GM21423 (cell line): ENCODE measurements around the gene SLC30A4.
"Not testable (repeated sequence)": the region's sequence is repeated elsewhere in the genome, so short reads cannot be mapped to it uniquely, and the experiment has no call there.

Source experiments
- ATAC-seq: cut with Tn5 transposase; IDR thresholded peaks from one replicate; pipeline ENCODE4 v1.9.1; 2021; ENCODE audit warnings: mild to moderate bottlenecking, moderate library complexity; ENCODE audit not compliant: unreplicated experiment

Gene SLC30A4, protein sequence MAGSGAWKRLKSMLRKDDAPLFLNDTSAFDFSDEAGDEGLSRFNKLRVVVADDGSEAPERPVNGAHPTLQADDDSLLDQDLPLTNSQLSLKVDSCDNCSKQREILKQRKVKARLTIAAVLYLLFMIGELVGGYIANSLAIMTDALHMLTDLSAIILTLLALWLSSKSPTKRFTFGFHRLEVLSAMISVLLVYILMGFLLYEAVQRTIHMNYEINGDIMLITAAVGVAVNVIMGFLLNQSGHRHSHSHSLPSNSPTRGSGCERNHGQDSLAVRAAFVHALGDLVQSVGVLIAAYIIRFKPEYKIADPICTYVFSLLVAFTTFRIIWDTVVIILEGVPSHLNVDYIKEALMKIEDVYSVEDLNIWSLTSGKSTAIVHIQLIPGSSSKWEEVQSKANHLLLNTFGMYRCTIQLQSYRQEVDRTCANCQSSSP

DNA sequence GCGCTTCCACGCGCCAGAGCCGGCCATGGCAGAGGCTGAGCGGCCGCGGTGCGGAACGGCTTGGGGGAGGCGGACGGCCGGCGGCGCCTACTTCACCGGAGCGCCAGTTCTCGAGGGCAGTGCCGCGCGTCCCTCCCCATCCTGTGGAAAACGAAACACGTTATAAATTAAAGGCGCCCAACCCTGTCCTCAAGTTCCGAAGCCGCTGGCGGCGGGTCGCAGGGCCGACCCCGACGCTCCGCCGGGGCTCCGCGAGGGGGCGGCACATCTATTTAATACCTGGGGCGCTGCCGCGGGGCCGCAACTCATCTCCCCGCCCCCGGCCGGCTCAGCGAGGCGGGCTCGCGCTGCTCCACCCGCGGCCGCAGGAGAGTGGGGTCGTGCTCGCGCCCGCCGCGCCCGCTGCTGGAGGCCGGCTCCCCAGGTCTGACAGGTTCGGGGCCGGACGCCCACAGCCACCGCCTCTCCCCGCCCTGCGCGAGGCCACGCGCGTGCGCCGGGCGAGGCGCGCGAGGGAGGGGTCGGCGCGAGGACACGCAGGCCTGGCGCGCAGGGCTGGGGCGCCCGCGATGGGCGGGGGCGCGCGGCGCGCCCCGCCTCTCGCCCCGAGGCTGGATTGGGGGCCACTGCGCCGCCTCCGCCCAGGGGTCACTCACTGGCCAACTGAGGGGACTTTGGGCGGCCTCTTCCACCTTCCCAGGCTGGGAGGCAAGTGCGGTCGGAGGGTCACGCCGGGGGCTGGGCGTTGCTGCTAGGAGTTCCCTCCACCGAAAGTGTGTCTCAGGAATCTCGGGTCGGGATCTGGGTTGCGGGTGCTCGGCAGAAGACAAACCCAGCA, at the start of gene SLC30A4:
Gene SLC30A4, minus strand, starts transcription at position 428 of the 838 bp plus-strand sequence. Its CDS starts 401 bp downstream, at position 27.
- ATAC-seq = peak; percentile 65

DNA sequence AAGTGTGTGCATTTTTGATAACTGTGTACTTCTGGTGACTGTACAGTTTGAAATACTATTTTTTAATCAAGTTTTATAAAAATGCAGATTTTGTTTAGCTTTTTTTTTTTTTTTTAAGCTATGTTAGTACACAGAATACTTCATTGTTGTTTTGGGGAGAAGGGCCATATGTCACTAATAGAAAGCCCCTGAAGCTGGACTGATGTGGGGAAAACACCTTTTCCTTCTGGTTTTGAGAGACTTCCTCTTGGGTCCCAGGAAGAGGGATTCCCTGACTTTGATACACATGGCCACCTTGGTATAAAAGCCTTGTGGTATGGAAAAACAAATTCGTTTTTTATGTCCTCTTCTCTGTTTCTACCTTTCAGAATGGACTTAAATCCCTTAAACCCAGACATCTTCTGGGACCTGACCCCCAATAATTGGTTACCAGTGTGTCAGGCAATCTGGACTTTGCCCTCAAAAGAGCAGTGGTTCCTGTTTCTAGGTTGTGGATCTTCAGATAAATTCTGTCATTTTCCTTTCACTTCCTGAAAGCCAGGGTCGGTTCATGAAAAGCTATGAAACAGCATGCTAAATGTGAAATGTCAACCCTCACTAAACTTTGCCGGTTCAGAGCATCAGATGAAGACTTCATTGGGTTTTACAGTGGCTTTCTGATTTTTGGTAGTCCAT, 33.5 kb upstream of the SLC30A4 start:
- ATAC-seq = no peak

DNA sequence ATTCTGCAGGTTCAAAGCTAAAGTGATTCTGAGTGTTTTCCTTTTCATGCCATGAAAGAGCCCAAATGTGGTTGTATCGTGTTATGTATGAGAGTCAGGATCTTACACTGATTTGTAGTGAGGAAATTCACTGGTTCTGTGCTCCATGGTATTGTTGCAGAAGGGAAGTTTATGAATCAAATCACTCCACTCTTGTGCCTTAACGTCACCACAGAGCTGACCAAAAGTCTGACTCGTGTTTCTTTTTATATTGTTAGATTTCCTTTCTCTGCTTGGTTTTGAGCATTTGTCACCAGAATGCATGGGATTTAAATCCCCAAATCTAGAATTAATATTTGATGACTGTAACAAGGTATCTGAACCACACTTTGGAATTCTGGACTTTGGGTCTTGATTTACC, 29.1 kb upstream of the SLC30A4 start:
- no peak for ATAC-seq

DNA sequence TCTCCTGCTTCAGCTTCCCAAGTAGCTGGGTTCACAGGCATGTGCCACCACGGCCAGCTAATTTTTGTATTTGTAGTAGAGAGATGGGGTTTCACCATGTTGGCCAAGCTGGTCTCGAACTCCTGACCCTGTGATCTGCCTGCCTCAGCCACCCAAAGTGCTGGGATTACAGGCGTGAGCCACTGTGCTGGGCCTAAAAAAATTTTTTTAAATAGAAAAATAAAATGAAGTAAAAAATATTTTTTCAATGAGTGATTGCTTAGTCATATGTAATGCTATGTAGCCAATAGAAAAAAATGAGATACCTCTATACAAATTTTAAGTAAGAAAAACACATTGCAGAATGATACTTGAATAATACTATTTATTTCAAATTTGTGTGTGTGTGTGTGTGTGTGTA, 27.9 kb upstream of the SLC30A4 start:
- no peak for ATAC-seq

DNA sequence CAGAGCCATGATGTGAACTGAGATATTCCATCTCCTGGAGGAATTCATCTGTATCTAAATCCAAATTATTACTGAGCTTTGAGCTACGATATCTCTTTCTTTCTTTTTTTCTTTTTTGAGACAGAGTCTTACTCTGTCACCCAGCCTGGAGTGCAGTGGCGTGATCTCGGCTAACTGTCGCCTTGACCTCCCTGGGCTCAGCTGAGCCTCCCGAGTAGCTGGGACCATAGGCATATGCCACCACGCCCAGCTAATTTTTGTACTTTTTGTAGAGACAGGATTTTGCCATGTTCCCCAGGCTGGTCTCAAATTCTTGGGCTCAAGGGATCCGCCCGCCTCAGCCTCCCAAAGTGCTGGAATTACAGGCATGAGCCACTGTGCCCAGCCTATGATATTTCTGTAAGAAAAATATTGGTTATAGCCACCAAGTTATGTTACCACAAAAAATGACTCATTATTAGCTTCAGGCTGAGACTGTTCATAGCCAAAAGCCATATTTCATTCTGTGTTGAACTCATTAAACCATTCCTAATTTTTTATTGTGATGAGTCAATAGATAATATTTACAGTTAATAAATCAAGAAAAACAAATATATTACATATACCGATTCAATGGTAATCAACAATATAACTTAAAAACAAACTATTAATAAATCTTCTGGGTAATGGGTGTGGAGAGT, 27.1 kb upstream of the SLC30A4 start:
- no peak for ATAC-seq

DNA sequence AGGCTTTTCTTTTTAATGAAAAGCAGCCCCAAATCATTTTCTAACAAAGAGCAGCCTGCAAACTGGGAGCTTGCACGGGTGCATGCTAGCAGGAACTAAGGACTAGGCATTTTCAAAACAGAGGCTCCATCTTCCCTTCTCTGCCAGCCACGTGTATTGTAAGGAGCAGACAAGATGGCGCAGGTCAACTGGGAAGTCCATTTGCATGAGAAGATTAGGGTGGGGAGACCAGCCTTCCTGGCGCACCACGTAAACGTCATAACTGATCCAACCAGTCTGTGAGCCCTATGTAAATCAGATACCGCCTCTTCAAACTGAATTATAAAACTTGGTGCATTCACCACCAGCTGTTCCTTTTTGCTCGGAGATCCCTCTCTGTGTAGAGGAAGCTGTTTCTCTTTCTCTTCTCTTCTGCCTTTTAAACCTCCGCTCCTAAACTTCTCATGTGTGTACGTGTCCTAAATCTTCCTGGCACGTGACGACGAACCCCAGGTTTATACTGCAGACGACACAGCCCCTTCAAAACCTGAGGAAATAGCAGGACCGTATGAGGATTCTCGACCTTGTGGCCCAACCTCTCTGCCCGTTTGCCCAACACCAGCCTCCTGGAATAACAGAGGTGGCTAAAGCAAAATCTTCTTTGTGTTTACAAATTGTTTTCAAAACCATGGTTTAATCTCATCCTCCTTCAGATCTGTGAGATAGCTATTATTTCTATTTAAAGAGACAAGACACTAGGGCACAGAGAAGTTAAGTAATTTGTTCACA, 26.4 kb upstream of the SLC30A4 start:
- no peak for ATAC-seq

DNA sequence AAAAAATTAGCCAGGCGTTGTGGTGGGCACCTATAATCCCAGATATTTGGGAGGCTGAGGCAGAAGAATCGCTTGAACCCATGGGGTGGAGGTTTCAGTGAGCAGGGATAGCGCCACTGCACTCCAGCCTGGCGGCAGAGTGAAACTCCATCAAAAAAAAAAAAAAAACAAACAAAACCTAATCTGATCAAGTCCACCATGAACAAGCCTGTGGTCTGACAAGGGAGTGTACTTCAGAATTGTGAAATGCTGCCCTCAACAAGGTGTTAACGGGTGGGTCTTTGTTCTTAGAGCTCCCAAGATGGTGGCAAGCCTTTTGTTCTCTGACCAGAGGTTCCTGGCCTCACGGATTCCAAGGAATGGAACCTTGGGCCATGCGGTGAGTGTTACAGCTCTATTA, 24.2 kb upstream of the SLC30A4 start:
- no peak for ATAC-seq

DNA sequence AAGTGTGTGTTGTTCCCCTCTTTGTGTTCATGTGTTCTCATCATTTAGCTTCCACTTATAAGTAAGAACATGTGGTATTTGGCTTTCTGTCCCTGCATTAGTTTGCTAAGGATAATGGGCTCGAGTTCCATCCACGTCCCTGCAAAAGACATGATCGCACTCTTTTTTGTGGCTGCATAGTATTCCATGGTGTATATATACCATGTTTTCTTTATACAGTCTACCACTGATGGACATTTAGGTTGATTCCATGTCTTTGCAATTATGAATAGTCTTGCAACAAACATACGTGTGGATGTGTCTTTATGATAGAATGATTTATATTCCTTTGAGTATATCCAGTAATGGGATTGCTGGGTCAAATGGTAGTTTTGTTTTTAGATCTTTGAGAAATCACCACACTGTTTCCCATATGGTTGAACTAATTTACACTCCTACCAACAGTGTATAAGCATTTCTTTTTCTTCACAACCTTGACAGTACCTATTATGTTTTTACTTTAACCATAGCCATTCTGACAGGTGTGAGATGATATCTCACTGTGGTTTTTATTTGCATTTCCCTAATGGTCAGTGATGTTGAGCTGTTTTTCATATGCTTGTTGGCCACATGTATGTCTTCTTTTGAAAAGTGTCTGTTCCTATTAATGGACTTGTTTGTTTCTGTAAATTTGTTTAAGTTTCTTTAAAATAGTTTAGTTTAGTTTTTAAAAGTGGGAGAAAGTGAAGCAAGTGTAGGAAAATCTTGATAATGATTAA, 21.9 kb upstream of the SLC30A4 start:
- no peak for ATAC-seq

DNA sequence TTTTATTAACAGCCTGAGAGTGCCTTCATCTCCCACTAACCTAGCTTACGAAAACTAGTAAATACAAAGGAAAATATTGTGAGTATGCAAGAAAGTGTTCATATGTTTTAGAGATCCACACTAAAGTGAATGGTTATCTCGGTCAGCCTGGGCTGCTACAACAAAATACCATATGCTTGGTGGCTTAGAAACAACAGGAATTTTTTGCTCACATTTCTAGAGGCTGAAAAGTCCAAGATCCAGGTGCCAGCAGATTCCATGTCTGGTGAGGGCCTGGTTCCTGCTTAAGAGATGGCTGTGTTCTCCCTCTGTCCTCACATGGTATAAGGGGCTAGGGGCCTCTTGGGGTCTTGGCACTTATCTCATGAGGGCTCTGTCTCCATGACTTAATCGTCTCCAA, 20.5 kb upstream of the SLC30A4 start:
- ATAC-seq = no peak

DNA sequence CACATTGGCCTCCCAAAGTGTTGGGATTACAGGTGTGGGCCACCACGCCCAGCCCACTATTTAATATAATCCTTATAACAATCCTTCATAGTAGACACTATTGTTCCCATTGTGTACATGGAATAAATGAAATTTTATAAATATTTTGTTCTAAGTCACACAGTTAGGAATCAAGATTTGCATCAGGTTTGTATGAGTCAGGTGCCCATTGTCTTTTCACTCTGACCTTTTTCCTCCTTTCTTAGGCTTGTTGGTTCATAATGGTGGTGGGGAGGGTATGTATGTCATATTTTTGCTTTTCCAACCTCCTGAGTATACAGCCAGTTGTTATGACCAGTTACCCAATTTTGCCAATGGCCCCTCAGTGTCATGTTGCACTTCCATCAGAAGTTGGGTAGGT, 18.0 kb upstream of the SLC30A4 start:
- ATAC-seq = no peak

DNA sequence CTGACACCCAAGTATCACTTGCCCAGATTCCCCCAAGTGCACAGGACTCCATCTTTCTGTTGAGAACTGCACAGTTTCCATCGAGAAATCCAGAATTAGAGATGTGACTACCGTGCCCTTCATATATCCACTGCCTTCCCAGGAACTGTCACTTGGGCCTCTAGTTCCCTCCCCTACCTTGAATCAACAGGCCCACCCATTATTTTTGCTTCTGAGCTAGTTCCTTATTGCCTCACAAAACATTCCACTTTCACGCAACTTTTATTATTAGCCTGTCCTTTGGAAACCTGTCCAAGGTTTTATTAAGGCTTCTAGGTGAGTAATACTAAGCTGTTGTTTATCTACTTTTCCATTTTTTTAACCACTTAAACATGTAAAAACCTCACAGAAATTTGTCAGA, 17.1 kb upstream of the SLC30A4 start:
- ATAC-seq = no peak

DNA sequence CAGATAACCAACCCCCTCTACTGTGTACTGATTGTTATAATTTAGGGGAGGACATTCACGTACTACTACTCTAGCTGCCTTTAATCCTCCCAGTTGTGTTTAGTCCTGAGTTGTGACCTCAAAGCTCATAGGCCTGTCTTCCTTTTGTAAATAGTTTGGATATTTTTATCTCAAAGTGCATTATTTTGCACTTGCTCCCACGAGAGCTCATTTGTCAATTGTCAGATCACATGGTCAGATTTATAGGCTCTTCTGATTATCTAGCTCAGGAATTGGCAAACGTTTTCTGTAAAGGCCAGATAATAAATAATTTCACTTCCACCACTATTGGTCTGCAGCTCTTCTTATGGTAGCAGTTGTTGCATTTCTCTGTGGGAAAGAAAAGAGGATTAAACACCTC, 14.4 kb upstream of the SLC30A4 start:
- ATAC-seq = no peak

DNA sequence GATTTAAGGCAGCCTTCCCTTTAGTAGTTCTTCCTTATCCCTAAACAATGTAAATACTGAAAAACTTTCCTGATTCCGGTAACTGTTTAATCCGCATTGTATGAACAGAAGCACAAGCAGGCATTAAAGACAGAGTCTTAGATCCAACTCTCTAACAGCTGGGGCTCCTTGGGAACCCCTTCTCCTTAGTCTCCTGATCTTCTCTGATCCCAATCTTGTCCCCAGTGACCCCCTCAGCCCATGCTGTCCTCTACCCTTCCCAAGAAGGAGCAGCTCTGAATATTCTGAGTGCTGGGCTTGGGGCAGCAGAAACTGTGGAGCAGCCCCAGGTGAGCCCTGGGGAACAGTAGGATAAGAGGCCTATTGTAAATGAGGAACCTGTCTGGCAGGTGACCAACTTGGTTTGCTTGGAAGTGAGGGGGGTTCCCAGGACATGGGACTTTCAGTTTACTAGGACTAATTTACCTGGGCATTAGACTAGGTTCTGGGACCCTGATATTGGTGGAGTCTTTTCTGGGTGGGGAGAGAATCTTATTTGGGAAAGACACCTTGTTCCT, 13.0 kb upstream of the SLC30A4 start:
- ATAC-seq = no peak

DNA sequence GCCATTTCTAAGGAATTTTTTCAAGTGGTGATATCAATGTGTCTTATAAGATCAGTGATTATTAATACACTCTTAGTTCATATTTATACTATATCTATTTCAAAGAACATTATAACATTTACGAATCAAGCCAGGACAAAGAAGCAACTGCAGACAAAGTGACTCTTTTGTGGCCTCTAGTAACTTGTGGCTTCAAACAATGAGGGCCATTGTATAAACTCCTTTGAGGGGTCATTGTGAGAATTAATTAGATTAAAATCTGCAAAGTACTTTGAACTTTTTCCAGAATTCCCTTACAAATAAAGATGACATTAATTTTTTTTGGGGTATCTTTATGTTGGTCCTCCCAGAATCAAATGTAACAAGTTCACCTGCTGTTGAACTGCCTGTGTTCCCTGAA, 12.3 kb upstream of the SLC30A4 start:
- ATAC-seq = no peak

DNA sequence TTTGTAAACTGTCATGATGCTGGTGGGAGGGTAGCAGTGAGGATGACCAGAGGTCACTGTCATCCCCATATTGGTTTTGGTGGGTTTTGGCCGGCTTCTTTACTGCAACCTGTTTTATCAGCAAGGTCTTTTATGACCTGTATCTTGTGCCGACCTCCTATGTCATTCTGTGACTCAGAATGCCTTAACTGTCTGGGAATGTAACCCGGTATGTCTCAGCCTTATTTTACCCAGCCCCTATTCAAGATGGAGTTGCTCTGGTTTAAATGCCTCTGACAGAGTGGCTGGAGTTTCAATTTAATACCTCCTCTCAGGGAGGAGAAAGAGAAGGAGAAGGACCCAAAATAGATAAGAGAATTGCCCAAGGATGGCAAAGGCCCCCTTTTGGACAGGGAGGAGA, 10.3 kb upstream of the SLC30A4 start:
- ATAC-seq = not testable (repeated sequence)

DNA sequence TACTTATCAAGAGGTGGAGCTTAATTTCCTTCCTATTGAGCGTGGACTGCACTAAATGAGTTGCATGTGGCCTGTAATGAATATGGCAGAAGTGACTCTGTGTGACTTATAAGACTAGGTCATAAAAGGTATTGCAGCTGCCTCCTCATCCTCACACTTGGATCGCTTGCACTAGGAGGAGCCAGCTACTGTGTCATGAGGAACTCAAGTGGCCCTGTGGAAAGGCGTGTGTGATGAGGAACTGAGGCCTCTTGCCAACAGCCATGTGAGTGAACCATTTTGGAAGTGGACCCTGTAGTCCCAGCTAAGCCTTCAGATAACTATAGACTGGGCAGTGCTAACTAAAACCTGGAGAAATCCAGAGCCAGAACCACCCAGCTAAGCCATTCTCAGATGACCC, 7.1 kb upstream of the SLC30A4 start:
- no peak for ATAC-seq

DNA sequence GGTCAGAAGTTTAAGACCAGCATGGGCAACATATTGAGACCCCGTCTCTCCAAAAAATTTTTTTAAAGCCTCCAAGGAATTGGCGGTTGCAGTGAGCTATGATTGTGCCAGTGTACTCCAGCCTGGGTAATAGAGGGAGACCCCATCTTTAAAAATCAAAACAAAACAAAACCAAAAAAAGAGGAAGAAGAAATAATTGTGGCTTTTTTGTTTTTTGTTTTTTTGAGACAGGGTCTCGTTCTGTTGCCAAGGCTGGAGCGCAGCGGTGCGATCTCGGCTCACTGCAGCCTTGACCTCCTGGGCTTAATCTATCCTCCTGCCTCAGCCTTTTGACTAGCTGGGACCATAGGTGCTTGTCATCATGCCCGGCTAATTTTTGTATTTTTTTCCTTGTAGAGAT, 4.5 kb upstream of the SLC30A4 start:
- no peak for ATAC-seq

DNA sequence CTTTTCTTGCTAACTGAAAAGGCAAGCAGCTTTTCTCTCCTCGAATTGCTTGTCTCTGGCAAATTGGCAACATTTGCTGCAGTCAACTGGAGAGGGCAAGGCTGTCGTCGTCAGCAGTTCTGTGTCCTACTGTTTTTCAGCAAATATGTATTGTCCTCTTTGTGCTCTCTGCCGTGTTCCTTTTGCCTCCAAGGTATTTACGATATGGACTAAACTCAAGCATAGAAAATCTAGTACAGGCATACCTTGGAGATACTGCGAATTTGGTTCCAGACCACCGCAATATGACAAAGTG, 558 bp upstream of the SLC30A4 start:
- no peak for ATAC-seq

DNA sequence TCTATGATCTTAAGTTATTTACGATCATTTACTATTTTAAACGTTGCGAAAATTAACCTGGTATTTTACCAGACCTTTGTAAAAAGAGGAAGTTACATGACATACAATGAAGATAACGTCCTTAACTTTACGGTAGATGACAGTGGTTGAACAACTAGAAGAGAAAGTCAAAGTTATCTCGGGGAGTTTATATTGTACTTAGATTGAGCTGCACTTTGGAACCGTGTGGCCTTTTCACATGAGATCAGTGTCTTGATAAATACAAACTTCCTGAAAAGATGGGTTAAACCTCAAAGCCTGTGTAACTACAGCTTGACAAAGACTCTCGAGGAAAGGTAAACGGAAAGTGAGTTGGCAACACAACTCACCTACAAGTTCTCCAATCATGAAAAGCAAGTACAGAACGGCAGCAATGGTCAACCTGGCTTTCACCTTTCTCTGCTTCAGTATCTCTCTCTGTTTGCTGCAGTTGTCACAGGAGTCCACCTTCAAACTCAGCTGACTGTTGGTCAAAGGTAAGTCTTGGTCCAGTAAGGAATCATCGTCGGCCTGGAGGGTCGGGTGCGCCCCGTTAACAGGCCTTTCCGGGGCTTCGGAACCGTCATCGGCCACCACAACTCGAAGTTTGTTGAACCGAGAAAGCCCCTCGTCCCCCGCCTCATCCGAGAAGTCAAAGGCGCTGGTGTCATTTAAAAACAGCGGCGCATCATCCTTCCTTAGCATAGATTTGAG, 793 bp downstream of the SLC30A4 start:
- ATAC-seq = no peak
